ENCODE results near the gene MSI2. TPM values are rescaled to one million over a fixed set of nuclear protein-coding genes. Genes with fewer than 3 reads are reported as not detected.

MSI2 gene
- total and polyA plus RNA-seq, 7 donors = 37.6 to 133 (median 87.1) TPM

GRCh38 chr17:57363580-57363979, 107.3 kb downstream of the MSI2 start:
- intact Hi-C loops (cut with DNase I) = no loop called here
- Histone ChIP-seq H3K4me1 (peaks cover 85% of the 10 kb centered on the region), H3K4me3 (no peak overlapping the region), H3K27me3 (ENCODE audit: insufficient read depth in 3 of 3, low read length in 2 of 3) (no peaks in the 10 kb centered on the region), H3K9me3 (no peaks in the 10 kb centered on the region), H3K27ac (peak overlapping the region; percentile 93), H3K36me3 (ENCODE audit: insufficient read depth in 1 of 2, low read depth in 1 of 2) (no peaks in the 10 kb centered on the region)
- DNase-seq (no peak), ATAC-seq (no peak)
- no peak for TF ChIP-seq CTCF (IDR thresholded peaks at IDR 0.05)
- 85 to 96% (median 93%) methylated on average over 4 of the region's 4 CpGs for WGBS, 3 donors

GRCh38 chr17:57363998-57364643, 107.8 kb downstream of the MSI2 start:
- Histone ChIP-seq H3K4me3 (no peak overlapping the region), H3K9me3 (no peaks in the 10 kb centered on the region), H3K4me1 (peaks cover 85% of the 10 kb centered on the region), H3K27ac (peak overlapping the region; percentile 93), H3K36me3 (ENCODE audit: insufficient read depth in 1 of 2, low read depth in 1 of 2) (no peaks in the 10 kb centered on the region), H3K27me3 (ENCODE audit: insufficient read depth in 3 of 3, low read length in 2 of 3) (no peaks in the 10 kb centered on the region)
- WGBS, 3 donors = 57 to 68% (median 59%) methylated on average over 7 of the region's 7 CpGs
- no peak for ATAC-seq
- no peak for TF ChIP-seq CTCF (IDR thresholded peaks at IDR 0.05)
- DNase-seq = no peak
- intact Hi-C loops (cut with DNase I) = no loop called here

GRCh38 chr17:57365420-57365819, 109.1 kb downstream of the MSI2 start:
- WGBS, 3 donors = 57 to 74% (median 57%) methylated on average over 3 of the region's 3 CpGs
- peak overlapping the region; percentile 93 for H3K27ac ChIP-seq
- TF ChIP-seq CTCF (IDR thresholded peaks at IDR 0.05) = no peak
- no peaks in the 10 kb centered on the region for H3K27me3 ChIP-seq (ENCODE audit: insufficient read depth in 3 of 3, low read length in 2 of 3)
- DNase-seq (no peak), ATAC-seq (peak in 3 of 4 donors; percentile 24 to 55 (median 38))
- H3K36me3 ChIP-seq (ENCODE audit: insufficient read depth in 1 of 2, low read depth in 1 of 2) = no peaks in the 10 kb centered on the region
- intact Hi-C loops (cut with DNase I) = no loop called here
- peaks cover 88% of the 10 kb centered on the region for H3K4me1 ChIP-seq
- H3K4me3 ChIP-seq = no peak overlapping the region
- no peaks in the 10 kb centered on the region for H3K9me3 ChIP-seq

GRCh38 chr17:57366177-57366557, 109.8 kb downstream of the MSI2 start:
- intact Hi-C loops (cut with DNase I) = no loop called here
- WGBS, 3 donors = 44 to 58% (median 46%) methylated on average over 6 of the region's 6 CpGs
- H3K36me3 ChIP-seq (ENCODE audit: insufficient read depth in 1 of 2, low read depth in 1 of 2) = no peaks in the 10 kb centered on the region
- ATAC-seq (peak; percentile 29 to 75 (median 62)), DNase-seq (no peak)
- no peaks in the 10 kb centered on the region for H3K27me3 ChIP-seq (ENCODE audit: insufficient read depth in 3 of 3, low read length in 2 of 3)
- peak overlapping the region; percentile 93 for H3K27ac ChIP-seq
- H3K4me3 ChIP-seq = peak overlapping the region; percentile 41
- H3K4me1 ChIP-seq = peaks cover 88% of the 10 kb centered on the region
- peak; percentile 10 for TF ChIP-seq CTCF (IDR thresholded peaks at IDR 0.05)
- no peaks in the 10 kb centered on the region for H3K9me3 ChIP-seq

All from psoas muscle (tissue), 8 donors.